GM12872 (cell line): ENCODE measurements around the gene LRMDA.

Experiments used
- CTCF ChIP-seq: IDR thresholded peaks from 3 replicates; pipeline ENCODE4 v1.5.1; 2011; ENCODE audit warnings: low read depth, mild to moderate bottlenecking, low read length, moderate library complexity; ENCODE audit not compliant: insufficient read depth

LRMDA gene

DNA sequence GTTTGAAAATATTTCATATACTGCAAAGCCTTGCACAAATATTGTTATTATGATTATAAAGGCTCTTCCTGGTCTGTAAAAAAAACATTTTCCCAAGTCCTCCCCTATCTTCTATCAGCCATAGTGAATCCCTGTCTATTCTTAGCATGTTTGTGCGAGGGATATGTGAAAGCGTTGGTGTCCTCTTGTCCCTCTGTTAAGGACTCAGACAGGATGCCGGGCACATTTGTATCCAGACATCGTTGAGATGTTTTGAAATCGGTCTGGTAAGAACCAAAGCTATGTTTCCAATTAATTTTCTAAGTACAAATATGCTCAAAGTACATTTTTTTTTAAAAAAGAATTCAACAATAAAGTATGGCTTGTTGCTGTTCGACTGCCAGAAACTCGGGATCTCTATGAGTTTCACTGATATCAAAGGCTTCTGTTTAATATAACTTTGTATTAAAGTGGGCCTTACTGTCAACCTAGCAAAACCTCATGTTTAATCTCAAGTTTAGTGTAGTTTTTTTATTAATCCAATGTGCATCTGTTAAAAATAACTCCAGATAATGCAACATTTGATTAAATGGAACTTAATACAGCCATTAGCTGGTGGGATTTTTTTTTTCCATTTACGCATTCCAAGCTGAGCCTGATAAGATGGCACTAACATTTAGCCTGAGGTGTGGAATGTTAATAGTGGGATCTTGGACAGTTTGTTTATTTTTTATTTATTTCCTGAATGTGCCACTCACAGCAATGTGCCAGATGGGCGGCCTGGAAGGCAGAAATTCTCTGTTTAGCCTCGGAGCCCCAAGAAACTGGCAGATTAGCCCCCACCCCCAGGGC, 754.3 kb downstream of the LRMDA start:
- no peak for TF ChIP-seq CTCF

GRCh38 chr10:76188216-76188615, 756.8 kb downstream of the LRMDA start:
- TF ChIP-seq CTCF, result no peak

DNA sequence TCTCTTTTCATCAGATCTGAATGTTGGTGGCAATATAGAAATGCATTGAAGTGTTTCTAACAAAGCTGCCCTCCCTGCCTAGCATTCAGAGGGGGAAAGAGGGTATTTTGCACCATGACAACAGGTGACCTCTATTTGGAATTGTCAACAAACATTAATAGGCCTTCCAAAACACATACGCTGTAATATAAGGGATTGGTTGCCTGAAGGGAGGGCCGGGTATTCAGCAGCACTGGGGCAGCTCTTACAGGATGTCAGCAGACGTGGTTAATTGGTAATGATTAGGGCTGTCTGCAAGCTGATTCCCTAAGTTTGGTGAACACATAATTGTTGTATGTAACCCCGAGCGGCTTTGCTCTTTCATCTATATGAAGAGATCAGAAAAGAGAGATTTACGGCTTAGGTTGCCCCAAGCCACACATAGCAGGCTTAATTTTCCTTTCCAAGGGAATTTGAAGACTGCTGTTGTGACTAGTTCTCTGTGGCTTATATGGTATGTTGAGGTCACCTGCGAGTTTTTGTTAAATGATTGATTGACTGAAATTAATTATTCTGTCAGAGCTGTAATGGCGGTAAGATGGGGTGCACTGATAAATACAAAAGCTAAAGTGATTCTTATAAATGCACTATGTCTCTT, 759.3 kb downstream of the LRMDA start:
- TF ChIP-seq CTCF, result no peak

- no peak for TF ChIP-seq CTCF
Measured at GRCh38 chr10:76191336-76191735, 759.9 kb downstream of the LRMDA start.

DNA sequence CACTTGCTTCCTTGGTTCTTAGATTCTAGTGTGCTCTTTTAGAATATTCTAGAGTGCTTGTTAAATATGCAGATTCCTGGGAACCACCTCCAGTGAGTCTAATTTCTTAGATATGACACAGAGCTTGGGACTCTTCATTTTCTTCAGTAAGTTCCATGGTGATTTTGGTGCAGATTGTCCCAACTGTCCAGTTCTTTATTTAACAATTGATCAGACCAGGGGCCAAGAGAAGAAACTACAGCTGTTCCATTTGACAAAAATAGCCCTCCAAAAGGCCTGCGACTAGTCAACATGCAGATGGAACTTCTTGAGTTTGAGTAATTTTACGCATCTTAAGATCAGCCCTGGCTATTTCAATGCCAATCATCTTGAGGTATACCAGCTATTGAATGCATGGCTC, 760.7 kb downstream of the LRMDA start:
- no peak for TF ChIP-seq CTCF

- TF ChIP-seq CTCF, result no peak
Measured at GRCh38 chr10:76192694-76193320, 761.4 kb downstream of the LRMDA start.

DNA sequence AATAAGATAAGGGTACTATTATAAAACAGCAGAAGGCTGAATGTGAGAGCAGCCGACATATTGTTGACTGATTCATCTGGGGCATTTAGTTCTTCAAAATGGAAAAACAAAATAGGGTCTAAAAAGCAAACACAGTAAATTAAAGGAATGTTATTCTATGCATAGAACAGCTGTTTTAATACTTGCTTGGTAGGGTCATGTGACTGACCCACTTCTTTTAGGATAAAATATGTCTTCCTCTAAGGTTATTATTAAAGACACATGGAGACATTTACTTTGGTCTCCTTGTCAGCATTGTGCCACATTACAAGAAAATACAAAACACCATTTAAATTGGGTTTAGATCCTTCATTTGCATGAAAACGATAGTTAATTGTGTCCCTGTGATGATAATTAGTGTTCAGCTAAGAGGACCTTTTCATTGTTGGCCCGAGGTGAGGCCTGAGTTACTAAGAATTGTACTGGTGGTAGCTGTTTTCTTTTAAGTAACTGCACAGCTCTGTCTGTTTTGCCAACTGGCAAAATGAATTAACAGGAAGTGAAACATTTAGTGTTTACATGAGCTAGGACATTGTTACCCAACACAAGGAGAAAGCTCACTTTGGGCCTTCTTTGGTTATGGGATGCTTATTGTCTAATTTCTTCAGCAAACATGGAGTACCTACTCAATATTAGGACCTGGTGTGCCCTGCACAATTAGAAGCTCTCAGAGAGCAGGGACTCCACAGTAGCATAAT, 764.4 kb downstream of the LRMDA start:
- no peak for TF ChIP-seq CTCF
